ENCODE measurements around the gene LETM1.

GRCh38 chr4:1809754-1810502 lies 46.0 kb downstream of the LETM1 start:
- TF ChIP-seq CTCF (conservative IDR thresholded peaks at IDR 0.05 in 1 of 2, IDR thresholded peaks at IDR 0.05 in 1 of 2; ENCODE audit: low read depth in 1 of 2, low read length in 2 of 2) (peak; percentile 64 to 83), EZH2 (IDR thresholded peaks at IDR 0.05; ENCODE audit: low read length, missing control alignments) (no peak)

Measured in fibroblast of lung (primary cell).